AG08395 (cell line): ENCODE data around the gene NF2.

Experiments used
- DNase-seq: peaks from one replicate; pipeline ENCODE4 v3.0.0; 2012; ENCODE audit warnings: mixed read lengths, low spot score

Gene NF2

GRCh38 chr22:29631725-29632124 lies 28.3 kb downstream of the NF2 start:
- no peak for DNase-seq

- DNase-seq, result no peak
Measured at GRCh38 chr22:29632672-29633071, 29.2 kb downstream of the NF2 start.

- no peak for DNase-seq
Measured at GRCh38 chr22:29633514-29634312, 30.3 kb downstream of the NF2 start.

GRCh38 chr22:29634847-29635246 lies 31.4 kb downstream of the NF2 start:
- no peak for DNase-seq

GRCh38 chr22:29635734-29636357 lies 32.4 kb downstream of the NF2 start:
- DNase-seq, result peak; percentile 63

GRCh38 chr22:29636751-29637150 lies 33.3 kb downstream of the NF2 start:
- no peak for DNase-seq

GRCh38 chr22:29637181-29637580 lies 33.7 kb downstream of the NF2 start:
- no peak for DNase-seq

GRCh38 chr22:29638678-29639077 lies 35.2 kb downstream of the NF2 start:
- DNase-seq, result no peak

GRCh38 chr22:29639096-29639495 lies 35.7 kb downstream of the NF2 start:
- DNase-seq, result no peak

- peak; percentile 54 for DNase-seq
Measured at GRCh38 chr22:29641042-29641699, 37.7 kb downstream of the NF2 start.

- DNase-seq, result no peak
Measured at GRCh38 chr22:29641700-29642330, 38.4 kb downstream of the NF2 start.

- DNase-seq, result no peak
Measured at GRCh38 chr22:29642694-29643093, 39.3 kb downstream of the NF2 start.

GRCh38 chr22:29647954-29648737 lies 44.7 kb downstream of the NF2 start:
- no peak for DNase-seq

- DNase-seq, result no peak
Measured at GRCh38 chr22:29650370-29650769, 46.9 kb downstream of the NF2 start.

- no peak for DNase-seq
Measured at GRCh38 chr22:29651652-29652051, 48.2 kb downstream of the NF2 start.

GRCh38 chr22:29654420-29654819 lies 51.0 kb downstream of the NF2 start:
- no peak for DNase-seq

GRCh38 chr22:29654882-29655281 lies 51.4 kb downstream of the NF2 start:
- no peak for DNase-seq

GRCh38 chr22:29658176-29658575 lies 54.7 kb downstream of the NF2 start:
- DNase-seq, result no peak

GRCh38 chr22:29660021-29660420 lies 56.6 kb downstream of the NF2 start:
- DNase-seq, result no peak

- DNase-seq, result peak; percentile 34
Measured at GRCh38 chr22:29661336-29661735, 57.9 kb downstream of the NF2 start.

- no peak for DNase-seq
Measured at GRCh38 chr22:29663180-29663821, 59.9 kb downstream of the NF2 start.
